Measurements from ENCODE around the gene RBAK. TPM values are rescaled to one million over a fixed set of nuclear protein-coding genes. Genes with fewer than 3 reads are reported as not detected.
"Not testable (repeated sequence)": the region's sequence is repeated elsewhere in the genome, so short reads cannot be mapped to it uniquely, and the experiment has no call there.

The RBAK gene
- total RNA-seq, 4 donors from 2014 or later: 9.6 to 16.9 (median 12.3) TPM

- Histone ChIP-seq H3K9me3 (no peaks in the 10 kb centered on the region), H3K4me1 (peaks cover 0 to 2% (median 0%) of the 10 kb centered on the region in 3 donors), H3K27me3 (peaks cover 45% of the 10 kb centered on the region), H3K36me3 (no peaks in the 10 kb centered on the region), H3K27ac (no peak overlapping the region), H3K4me3 (no peak overlapping the region)
- TF ChIP-seq EP300 (IDR thresholded peaks at IDR 0.05) (no peak), POLR2A (IDR thresholded peaks at IDR 0.05) (no peak), POLR2AphosphoS5 (IDR thresholded peaks at IDR 0.05) (no peak), CTCF (IDR thresholded peaks at IDR 0.05) (no peak)
- no peak for ATAC-seq
- 0 to 56% methylated on average over 1 to 6 of the region's 11 CpGs for WGBS, 2 donors (ENCODE audit: low coverage in 1 of 2)
These were observed 32.1 kb downstream of the RBAK start for GRCh38 chr7:5077740-5078139.

DNA sequence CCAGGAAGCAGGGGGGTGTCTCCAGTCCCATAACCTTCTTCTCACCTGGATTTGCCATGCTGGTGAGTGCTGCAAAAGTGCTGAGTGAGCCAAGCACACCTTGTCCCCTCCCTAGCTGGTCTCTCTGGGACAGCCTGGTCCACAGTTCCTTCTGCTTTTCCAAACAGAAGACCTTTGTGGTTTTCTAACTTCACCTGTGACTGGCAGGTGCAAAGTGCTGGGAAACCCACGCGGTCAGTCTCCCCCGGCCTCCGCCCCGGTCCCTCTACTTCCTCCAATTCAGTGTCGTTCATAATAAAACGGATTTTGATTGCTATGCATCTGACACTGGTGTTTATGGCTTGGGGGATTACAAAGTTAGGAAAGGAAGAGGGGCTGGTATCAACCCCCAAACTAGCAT is 37.1 kb downstream of the RBAK start:
- Histone ChIP-seq H3K27ac (no peak overlapping the region), H3K36me3 (no peaks in the 10 kb centered on the region), H3K27me3 (peaks cover 51% of the 10 kb centered on the region), H3K4me1 (peaks cover 0 to 6% (median 0%) of the 10 kb centered on the region in 3 donors), H3K4me3 (no peak overlapping the region), H3K9me3 (no peaks in the 10 kb centered on the region)
- no peak for TF ChIP-seq POLR2A (IDR thresholded peaks at IDR 0.05)
- 59 to 80% methylated on average over 4 to 7 of the region's 7 CpGs for WGBS, 2 donors (ENCODE audit: low coverage in 1 of 2)
- no peak for ATAC-seq

DNA sequence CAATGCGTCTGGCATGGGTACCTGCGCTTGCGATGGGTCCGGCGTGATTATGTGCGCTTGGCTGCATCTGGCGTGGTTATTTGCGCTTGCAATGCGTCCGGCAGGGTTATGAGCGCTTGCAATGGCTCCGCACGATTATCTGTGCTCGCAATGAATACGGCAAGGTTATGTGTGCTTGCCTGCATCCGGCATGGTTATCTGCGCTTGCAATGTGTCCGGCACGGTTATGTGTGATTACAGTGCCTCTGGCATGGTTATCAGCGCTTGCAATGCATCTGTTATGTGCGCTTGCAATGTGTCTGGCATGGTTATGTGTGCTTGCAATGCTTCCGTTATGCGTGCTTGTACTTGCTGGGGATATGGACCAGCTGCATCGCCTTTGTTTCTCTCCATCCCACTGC is 37.7 kb downstream of the RBAK start:
- no peak for ATAC-seq
- TF ChIP-seq POLR2A (IDR thresholded peaks at IDR 0.05) (no peak), EP300 (IDR thresholded peaks at IDR 0.05) (no peak), CTCF (IDR thresholded peaks at IDR 0.05) (no peak), POLR2AphosphoS5 (IDR thresholded peaks at IDR 0.05) (no peak)

DNA sequence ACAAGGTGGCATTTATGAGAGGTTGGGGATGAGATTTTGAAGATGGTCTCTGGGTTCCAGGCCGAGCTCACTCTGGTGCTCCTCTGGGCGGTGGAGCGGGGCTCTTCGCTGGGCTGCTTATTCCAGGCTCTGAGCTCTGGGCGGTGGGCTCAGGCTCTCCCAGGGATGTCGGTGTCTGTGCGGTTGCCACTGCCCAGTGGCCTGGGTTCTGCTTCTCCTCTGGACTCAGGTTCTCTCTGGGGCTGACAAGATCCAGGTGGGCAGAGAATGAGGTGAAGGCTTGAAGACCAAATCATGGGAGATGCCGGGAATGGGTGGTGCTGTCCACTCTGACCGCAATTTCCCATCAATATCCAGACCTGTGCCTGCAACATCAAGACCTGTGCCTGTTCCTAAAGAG is 40.6 kb downstream of the RBAK start:
- no peak for TF ChIP-seq CTCF (IDR thresholded peaks at IDR 0.05)
- TF ChIP-seq POLR2AphosphoS5 (IDR thresholded peaks at IDR 0.05): no peak
- no peak for TF ChIP-seq EP300 (IDR thresholded peaks at IDR 0.05)
- no peak for TF ChIP-seq POLR2A (IDR thresholded peaks at IDR 0.05)
- no peak for ATAC-seq
- Histone ChIP-seq H3K4me3 (no peak overlapping the region), H3K4me1 (peaks cover 0 to 6% (median 0%) of the 10 kb centered on the region in 3 donors), H3K36me3 (no peaks in the 10 kb centered on the region), H3K27me3 (peaks cover 61% of the 10 kb centered on the region), H3K27ac (no peak overlapping the region), H3K9me3 (no peaks in the 10 kb centered on the region)
- 70 to 75% methylated on average over 2 to 4 of the region's 9 CpGs for WGBS, 2 donors (ENCODE audit: low coverage in 1 of 2)

More for the DNA sequence above, 37.7 kb downstream of the RBAK start:
- WGBS, 2 donors (ENCODE audit: low coverage in 1 of 2): 79 to 92% methylated on average over 16 to 18 of the region's 24 CpGs
- Histone ChIP-seq H3K4me3 (no peak overlapping the region), H3K4me1 (peaks cover 0 to 6% (median 0%) of the 10 kb centered on the region in 3 donors), H3K27ac (no peak overlapping the region), H3K9me3 (no peaks in the 10 kb centered on the region), H3K27me3 (peaks cover 52% of the 10 kb centered on the region), H3K36me3 (no peaks in the 10 kb centered on the region)

- not testable (repeated sequence) for H3K4me1 ChIP-seq, H3K36me3 ChIP-seq, H3K4me3 ChIP-seq, ATAC-seq, H3K27ac ChIP-seq
- 36 to 41% methylated on average over 6 to 7 of the region's 12 CpGs for WGBS, 2 donors (ENCODE audit: low coverage in 1 of 2)
- Histone ChIP-seq H3K9me3 (peaks cover 0 to 10% (median 0%) of the 10 kb centered on the region in 3 donors), H3K27me3 (peaks cover 57% of the 10 kb centered on the region)
These were observed 42.7 kb downstream of the RBAK start for GRCh38 chr7:5088228-5088833.

DNA sequence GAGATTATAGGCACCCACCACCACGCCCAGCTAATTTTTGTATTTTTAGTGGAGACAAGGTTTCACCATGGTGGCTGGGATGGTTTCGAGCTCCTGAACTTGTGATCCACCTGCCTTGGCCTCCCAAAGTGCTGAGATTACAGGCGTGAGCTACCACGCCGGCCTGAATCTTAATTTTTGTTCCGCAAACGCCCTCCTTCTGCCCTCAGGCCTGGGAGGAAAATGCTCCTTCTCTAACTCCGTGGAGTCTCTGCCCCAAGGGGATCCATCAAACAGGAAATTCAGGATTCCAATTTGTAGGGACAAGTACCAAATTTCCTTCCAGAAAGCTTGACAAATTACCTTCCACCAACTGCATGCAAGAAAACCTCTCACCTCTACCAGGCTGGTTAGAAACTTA is 43.2 kb downstream of the RBAK start:
- TF ChIP-seq POLR2A (IDR thresholded peaks at IDR 0.05): no peak
- TF ChIP-seq CTCF (IDR thresholded peaks at IDR 0.05): no peak
- no peak for TF ChIP-seq EP300 (IDR thresholded peaks at IDR 0.05)
- no peak for TF ChIP-seq POLR2AphosphoS5 (IDR thresholded peaks at IDR 0.05)
- 60 to 73% methylated on average over 1 to 8 of the region's 8 CpGs for WGBS, 2 donors (ENCODE audit: low coverage in 1 of 2)
- ATAC-seq: no peak
- H3K36me3 ChIP-seq: no peaks in the 10 kb centered on the region
- peaks cover 0 to 16% (median 0%) of the 10 kb centered on the region in 3 donors for H3K9me3 ChIP-seq
- H3K4me1 ChIP-seq: peaks cover 0 to 6% (median 0%) of the 10 kb centered on the region in 3 donors
- H3K27ac ChIP-seq: no peak overlapping the region
- H3K4me3 ChIP-seq: no peak overlapping the region
- peaks cover 51% of the 10 kb centered on the region for H3K27me3 ChIP-seq

Measured in gastroesophageal sphincter (tissue), 4 donors.